ENCODE data around the gene NOTCH3. TPM values are rescaled to one million over a fixed set of nuclear protein-coding genes. Genes with fewer than 3 reads are reported as not detected.
A peak's percentile ranks its signal among the peaks of the same experiment; 100 is the strongest.

The NOTCH3 gene
- total RNA-seq (2014; rRNA removed; shearing (Covaris generic); ENCODE audit: low replicate concordance), result 0.14 and 0.38 TPM in 2 replicates

DNA sequence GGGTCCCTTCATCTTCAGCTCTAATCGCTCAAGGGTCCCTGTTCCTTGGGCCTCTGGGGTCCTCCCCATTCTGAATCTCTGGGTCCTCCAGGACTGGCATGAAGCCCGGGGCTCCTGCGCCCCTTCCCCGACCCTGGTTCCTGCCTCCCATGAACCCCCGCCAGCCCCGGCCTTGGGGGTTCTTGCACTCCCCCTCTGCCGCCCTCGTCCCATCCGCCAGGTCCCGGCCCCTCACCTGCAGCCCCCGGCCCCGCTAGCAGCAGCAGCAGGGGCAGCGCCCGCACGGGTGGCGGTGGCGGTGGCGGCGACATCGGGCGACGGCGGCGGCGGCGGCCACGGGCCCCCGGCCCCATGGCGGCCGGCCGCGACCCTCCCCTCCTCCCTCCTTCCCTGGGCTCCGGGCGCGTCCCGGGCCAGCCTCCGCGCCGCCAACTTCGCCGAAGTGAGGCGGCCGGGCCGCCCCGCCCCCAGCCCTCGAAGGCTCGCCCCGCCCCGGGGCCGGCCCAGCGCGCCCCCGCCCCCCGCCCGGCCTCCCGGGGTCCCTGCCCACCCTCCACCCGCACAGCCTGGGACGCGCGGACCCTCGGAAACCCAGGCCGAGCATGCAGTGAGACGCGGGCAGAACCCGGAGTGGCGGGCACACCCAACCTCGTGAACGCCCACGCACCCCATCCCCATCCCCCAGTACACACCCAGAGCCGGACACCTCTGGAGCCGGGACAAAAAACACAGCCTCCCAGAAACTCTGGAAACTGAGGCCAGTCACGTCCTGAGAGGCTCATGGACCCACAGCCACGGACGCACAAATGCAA lies at the start of gene NOTCH3:
Gene NOTCH3, minus strand, starts transcription at position 443 of the 812 bp plus-strand sequence. Its CDS starts 90 bp downstream, at position 353.
- no peak for DNase-seq (ENCODE audit: low read depth)
- in situ Hi-C loops (cut with HindIII; ENCODE audit: low pct_unique_long_range_greater_than_20kb, low sequenced_read_pairs), result no loop called here

DNA sequence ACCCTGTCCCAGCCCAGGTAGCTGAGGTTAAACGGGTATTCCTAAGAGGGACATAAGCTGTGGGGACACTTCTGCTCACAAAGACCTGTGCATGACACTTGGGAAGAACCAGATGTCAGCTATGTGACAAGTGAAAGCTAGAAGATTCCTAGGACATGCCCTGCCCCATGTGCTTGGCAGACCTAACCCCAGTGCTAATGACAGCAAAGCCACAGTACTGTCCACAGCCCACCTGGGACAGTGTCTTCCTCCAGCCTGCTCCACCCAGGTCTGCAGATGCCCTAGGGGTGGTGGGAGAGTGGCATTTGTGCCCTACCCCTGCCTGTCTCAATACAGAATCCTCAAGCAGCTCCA lies 49.8 kb upstream of the NOTCH3 start:
- DNase-seq (ENCODE audit: low read depth), result no peak
- in situ Hi-C loops (cut with HindIII; ENCODE audit: low pct_unique_long_range_greater_than_20kb, low sequenced_read_pairs), result no loop called here

DNA sequence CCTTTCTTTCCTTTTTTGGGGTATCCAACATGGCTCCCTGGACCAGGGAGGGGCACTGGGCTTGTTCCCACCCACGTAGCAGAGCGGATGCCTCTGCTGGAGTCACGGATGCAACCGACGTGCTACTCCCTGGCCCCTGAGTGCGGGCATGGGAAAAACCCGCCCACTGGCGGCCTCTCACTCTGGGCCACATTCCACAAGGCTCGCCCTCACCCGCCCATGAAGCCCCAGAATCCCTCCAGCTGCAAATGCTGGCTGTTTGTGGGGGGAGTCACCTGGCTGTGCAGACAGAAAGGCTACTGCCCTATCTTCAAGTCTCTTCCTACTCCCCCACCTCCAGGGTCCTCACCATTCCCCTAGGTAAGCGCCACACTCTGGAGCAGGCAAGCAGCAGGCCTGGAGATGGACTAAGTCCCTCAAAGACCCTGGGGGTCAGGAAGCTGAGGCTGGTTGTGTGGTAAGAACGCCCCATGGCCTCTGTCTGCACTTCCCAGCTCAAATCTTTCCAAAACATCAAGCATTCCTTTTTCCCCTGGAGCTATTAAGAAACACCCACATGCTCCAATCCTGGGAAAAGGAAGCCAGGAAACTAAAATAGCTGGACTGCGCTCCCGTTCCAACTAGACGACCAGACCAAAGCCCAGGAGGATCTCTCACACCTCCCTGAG lies 49.3 kb upstream of the NOTCH3 start:
- in situ Hi-C loops (cut with HindIII; ENCODE audit: low pct_unique_long_range_greater_than_20kb, low sequenced_read_pairs), result no loop called here
- peak; percentile 54 for DNase-seq (ENCODE audit: low read depth)

DNA sequence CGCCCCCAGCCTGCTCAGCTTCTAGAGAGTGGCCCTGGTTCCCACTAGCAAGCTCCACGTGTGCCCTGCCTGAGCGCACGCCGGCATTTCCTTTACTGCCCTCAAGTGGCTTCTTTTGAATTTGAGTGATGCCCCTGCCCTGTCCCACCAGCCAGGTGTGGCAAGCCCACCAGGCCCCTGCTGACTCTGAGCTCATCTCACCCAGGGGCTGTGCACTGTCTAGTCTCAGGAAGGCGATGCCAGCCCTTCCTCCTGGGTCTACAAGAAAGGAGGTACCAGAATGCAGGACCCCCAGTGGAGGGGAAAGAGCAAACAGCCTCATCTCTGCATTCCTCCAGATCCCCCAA lies 48.7 kb upstream of the NOTCH3 start:
- in situ Hi-C loops (cut with HindIII; ENCODE audit: low pct_unique_long_range_greater_than_20kb, low sequenced_read_pairs), result no loop called here
- DNase-seq (ENCODE audit: low read depth), result no peak

DNA sequence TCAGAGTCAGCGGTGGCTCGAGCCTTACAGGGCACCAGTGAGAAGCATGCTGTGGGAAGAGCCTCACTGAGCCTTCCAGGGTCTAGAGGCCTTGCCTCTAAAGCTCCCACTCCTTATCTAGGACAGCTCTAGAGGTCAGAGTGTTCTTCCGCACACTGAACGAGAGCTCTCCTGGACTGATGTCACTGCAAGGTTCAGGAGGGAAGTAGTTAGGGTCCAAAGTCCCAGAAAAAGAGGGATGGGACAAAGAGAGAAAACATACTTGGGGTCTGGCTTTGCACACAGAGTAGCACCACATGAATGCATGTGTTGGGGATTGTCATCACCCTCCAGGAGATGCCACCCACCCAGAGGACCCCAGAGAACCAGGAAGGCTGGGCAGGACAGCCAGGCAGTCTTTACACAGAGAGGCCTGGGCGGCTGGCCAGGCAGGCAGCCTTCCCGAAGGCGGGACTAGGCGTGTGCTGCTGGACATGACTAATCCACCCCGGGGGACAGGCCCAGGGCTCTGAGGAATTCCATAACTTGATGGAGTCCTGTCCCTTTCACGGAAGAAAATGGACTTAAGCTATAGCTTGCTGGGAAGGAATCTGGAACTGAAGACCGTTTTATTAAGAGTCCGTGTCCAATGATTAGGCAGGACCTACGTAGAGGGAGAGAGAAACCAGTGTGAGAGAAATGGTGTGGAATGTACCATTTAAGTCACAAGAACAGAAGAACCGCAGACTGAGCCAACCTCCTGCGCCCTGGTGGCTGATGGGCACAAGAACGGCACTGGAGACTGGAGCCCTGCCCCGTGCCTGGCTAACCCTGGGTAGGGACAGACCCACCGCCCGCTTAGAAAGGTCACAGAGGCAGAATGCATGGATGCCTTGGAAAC lies 48.1 kb upstream of the NOTCH3 start:
- DNase-seq (ENCODE audit: low read depth), result peak; percentile 77
- in situ Hi-C loops (cut with HindIII; ENCODE audit: low pct_unique_long_range_greater_than_20kb, low sequenced_read_pairs), result no loop called here

DNA sequence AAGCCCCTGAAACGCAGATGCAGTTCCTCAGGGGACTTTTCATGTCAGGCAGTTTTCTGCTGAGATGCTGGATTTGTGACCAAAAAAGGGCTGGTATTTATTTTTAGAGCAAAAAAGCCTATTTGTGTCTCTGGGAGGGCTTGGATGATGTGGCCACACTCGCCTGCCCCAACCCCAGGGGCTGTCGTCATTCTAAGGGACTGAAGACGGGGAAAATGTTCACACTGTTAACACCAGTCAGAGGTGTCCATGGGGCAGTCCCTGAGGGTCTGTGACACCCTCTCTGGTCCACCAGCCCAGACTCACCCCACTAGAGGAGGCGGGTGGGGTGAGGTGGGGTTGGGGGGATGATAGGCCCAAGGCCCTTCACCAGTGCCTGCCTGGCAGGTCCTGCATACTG lies 47.3 kb upstream of the NOTCH3 start:
- in situ Hi-C loops (cut with HindIII; ENCODE audit: low pct_unique_long_range_greater_than_20kb, low sequenced_read_pairs), result no loop called here
- no peak for DNase-seq (ENCODE audit: low read depth)

DNA sequence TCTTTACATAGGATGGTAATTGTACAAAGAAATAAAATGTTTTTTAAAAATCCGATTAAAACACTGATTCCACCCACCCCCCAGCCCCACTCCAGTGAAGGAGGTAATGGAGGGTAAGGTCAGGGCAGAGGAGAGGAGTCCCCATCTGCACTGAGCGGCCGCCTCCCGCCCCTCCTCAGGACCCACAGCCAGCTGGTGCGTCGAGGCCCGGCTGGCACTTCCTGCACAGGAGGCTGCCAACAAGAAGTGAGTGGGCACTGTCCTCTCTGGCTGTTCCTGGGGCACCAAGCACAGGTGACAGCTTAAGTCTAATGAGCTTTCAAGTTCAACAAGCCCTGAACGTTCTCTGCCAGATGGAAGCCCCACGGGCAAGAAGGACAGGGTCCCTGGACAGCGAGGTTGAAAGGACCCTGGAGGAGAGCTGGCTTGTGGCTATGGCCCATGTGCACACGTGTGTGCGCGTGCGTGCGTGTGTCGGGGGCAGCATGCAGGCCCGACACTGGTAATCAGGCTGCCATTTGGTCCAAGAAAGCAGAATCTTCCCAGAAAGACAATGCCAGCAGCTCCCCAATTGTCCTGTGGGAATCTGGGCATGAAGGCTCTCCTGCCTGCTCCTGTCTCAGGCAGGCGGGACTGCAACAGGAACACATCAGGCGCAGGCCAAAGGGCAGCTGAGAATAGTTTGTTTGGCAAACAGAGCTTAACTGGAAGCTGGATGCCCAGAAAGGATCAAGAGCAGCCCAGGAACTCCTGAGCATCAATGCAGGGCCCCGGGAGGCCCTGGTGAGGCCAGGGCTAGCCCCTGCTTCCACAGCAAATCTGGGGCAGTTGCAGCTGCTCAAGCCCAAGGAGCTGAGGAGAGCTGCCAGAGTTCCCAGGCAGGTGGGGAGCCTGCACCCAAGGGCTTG lies 46.6 kb upstream of the NOTCH3 start:
- no peak for DNase-seq (ENCODE audit: low read depth)
- in situ Hi-C loops (cut with HindIII; ENCODE audit: low pct_unique_long_range_greater_than_20kb, low sequenced_read_pairs), result no loop called here

DNA sequence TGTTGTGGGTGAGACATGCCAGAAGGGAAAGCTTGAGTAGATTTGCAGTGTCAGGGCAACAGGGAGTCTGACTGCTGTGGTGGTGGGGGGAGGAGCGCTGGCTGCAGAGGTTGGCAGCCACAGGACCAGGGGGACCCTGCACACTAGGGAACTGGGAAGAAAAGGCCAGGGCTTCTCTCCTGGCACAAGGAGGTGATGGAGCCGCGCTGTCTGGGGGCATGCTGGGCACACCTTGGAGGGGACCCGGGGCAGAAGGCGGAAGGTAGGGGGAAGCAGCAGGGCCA lies 45.3 kb upstream of the NOTCH3 start:
- in situ Hi-C loops (cut with HindIII; ENCODE audit: low pct_unique_long_range_greater_than_20kb, low sequenced_read_pairs), result no loop called here
- no peak for DNase-seq (ENCODE audit: low read depth)

DNA sequence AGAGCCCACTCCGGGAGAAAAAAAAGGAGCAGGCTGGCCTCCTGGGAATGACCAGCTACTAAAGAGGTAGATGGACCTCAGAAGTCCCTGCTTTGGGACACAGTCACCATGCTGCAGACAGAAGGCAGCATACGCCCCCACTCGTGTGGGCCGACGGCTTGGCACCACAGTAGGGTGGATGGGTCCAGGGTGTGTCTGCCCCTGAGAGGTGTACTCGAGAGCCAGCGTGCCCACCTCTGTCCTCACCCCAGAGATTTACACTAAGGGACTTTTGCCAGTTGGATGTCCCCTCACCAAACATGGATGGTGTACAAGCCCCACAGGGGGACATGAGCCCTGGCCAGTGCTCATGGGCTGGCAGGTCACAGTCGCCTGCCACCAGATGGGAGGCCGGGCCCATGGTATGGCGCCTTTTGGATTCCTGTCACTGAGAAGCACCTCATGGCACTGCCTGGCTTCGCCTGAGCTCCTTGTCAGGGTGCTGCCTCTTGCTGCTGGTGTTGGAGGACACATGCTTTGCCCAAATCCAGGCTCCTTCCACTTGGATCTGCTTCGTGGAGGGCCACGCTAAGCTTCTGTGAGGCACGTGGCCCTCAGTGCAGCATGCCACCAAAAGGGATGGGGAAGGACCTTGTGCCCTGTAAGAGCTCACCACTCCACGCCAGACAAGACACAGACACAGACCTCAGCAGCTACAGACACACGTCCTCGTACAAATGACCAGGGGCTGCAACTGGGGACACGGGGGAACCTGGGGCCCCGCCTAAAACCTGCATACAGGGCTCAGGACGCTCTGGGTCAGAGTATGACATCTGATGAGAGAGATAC lies 44.8 kb upstream of the NOTCH3 start:
- no peak for DNase-seq (ENCODE audit: low read depth)
- in situ Hi-C loops (cut with HindIII; ENCODE audit: low pct_unique_long_range_greater_than_20kb, low sequenced_read_pairs), result no loop called here

DNA sequence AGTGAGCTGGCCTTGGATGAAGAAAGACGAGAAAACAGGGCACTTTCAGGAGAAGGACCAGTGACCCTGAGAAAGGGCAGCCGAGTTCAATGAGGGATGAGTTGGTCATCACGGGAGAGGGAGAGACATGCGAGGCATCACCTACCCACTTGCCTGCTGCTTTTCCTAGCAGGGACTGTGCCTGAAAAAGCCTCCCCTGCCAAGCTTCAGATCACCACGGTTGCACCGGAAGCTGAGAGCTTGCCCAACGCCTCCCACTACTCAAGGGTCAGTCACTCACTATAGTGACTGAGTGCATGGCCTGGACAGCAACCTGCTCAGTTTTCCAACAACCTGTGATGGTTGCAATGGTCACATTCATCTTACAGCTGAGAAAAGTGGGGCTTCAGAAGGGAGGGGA lies 44.0 kb upstream of the NOTCH3 start:
- in situ Hi-C loops (cut with HindIII; ENCODE audit: low pct_unique_long_range_greater_than_20kb, low sequenced_read_pairs), result no loop called here
- DNase-seq (ENCODE audit: low read depth), result no peak

DNA sequence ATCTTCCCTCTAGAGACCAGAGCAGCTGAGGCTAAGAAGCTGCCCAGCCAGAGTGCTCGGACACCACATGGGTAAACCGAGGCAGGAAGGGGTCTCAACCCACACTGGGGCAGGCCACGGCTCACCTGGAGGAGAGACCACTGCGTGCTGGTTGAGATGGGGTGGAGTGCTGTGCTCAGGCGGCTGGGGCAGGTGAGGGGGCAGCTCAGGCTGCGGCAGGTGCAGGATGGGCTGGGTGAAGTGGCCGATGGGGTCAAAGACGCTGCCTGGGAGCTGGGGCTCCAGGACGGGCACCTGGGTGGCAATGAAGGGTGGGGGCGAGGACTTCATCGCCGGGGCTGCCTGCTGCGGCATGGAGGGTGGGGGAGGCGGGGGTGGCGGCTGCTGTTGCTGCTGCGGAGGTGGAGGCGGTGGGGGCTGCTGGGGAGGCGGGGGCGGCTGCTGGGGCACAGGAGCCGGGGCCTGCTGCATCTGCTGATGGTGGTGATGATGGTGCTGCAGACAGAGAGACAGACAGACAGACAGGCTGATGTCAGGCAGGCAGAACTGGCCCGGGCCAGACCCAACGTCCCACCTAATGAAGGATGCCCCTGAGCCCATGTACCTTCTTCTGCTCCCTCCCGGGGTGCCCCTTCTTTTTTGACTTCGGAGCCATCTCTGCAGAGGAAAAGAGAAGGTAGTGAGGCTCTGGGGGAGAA lies 43.5 kb upstream of the NOTCH3 start:
- no peak for DNase-seq (ENCODE audit: low read depth)

DNA sequence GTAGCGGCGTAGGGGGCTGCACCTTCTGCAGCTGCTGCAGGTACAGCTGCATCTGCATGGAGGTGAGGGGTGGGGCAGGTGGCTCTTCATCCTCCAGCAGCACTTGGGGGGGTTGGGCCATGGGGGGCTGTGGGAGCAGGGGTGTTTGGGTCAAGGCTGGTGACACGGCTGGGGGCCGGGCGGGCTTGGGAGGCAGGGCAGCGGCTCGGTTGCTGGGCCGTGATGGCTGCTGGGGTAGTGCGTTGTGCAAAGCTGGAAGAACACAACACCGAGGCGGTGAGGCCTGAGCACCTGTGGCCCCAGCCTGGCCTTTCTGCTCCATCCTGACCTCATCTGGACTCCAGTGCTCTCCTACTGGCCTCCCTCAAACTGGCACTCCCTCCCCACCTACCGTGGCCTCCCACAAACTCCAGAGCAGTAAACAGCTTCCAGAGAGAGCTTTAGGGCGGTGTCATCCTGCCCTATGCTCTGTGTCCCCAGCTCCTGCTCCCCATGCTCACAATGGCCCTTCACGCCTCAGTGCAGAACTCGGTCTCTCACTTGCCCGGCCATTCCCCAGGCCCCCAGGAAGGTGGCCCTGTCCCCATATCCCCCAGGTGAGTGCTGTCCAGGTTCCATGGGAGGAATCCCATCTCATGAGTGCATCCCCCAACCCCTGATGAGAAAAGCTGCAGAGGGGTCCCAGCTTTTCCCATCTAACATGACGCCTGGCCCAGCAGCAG lies 42.6 kb upstream of the NOTCH3 start:
- in situ Hi-C loops (cut with HindIII; ENCODE audit: low pct_unique_long_range_greater_than_20kb, low sequenced_read_pairs), result no loop called here
- DNase-seq (ENCODE audit: low read depth), result no peak

More for the DNA sequence above, 43.5 kb upstream of the NOTCH3 start:
- in situ Hi-C loops (cut with HindIII; ENCODE audit: low pct_unique_long_range_greater_than_20kb, low sequenced_read_pairs), result no loop called here

DNA sequence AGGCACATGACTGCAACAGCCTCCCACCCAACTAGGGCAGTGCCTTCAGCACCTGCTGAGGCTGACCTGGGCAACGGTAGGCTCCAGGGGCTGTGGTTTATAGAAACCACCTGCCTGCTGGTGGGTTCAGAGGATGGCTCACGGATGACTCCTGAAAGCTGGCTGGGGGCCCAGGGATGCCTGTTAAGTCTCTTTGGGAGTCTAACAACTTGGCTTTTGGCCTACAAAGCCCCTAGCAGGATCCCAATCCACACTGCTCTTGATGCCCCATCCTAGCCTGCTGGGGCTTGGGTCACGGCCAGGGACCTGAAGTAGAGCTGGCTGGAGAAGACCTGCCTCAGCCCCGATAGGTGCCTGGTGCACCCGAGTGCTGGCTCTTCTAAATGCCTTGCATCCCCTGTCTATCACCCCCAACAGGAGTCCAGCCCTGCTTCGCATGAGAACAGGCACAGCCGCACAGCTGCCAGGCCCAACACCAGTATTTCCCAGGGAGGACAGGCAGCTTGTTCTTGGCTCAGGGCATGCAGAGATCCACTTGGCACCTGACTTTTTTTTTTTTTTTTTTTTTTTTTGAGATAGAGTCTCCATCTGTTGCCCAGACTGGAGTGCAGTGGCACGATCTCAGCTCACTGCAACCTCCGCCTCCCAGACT lies 40.6 kb upstream of the NOTCH3 start:
- in situ Hi-C loops (cut with HindIII; ENCODE audit: low pct_unique_long_range_greater_than_20kb, low sequenced_read_pairs), result no loop called here

DNA sequence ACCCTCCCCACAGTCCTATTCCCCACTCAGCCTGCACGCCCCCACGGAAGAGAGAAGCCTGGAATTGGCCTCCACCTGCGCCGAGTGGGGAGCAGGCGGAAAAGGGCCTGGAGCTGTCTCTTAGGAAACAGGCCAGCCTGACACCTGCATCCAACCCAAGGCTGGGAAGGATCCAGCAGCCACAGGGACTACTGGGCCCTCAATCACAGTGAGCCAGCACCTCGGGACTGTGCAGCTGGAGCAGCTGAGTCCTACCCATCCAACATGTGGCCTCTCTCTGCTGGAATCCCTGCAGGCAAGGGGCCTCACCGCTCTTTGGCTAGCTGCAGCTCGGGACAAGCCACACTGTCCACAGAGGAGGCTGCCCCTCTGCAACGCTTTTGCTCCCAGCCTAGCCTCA lies 39.7 kb upstream of the NOTCH3 start:
- no peak for DNase-seq (ENCODE audit: low read depth)
- in situ Hi-C loops (cut with HindIII; ENCODE audit: low pct_unique_long_range_greater_than_20kb, low sequenced_read_pairs), result no loop called here

More for the DNA sequence above, 40.6 kb upstream of the NOTCH3 start:
- no peak for DNase-seq (ENCODE audit: low read depth)

DNA sequence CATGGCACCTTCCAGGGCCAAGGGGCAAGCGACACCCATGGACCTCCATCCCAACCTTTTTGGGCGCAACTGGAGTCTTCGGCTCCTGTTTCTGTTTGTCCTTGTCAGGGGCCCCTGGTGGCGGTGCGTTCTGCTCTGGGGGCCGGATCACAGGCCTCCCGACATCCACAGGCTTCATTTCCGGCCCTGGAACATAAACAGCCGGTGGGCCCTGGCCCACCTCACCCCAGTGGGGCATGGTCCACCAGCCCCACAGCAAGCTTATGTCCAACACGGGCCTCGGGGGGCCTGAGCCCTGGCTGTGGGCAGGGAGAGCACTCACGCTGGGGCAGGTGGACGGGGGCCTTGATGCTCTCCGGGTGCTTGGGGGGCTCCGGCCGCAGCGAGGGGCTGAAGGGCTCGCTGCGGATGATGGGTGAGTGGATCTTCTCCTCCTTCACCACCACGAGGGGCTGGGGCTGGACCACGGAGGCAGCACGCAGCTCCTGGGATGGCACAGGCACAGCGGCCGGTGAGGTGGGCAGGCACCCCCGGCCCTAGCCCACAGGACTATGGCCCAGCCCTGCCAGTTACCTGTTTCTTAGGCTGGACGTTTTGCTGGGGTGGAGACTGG lies 38.6 kb upstream of the NOTCH3 start:
- in situ Hi-C loops (cut with HindIII; ENCODE audit: low pct_unique_long_range_greater_than_20kb, low sequenced_read_pairs), result no loop called here
- no peak for DNase-seq (ENCODE audit: low read depth)
